Measurements from ENCODE around the gene HABP4. TPM values are rescaled to one million over a fixed set of nuclear protein-coding genes. Genes with fewer than 3 reads are reported as not detected.

HABP4 gene
- total RNA-seq, 4 donors from 2014 or later = 0.80 to 12.4 (median 2.7) TPM

GRCh38 chr9:96483197-96483596 is 33.2 kb downstream of the HABP4 start:
- no peaks in the 10 kb centered on the region for H3K9me3 ChIP-seq
- 95 to 96% methylated on average over 4 of the region's 4 CpGs for WGBS, 2 donors
- intact Hi-C loops (cut with DNase I) = no loop called here
- H3K27ac ChIP-seq = no peak overlapping the region
- DNase-seq = no peak
- no peak for TF ChIP-seq CTCF (IDR thresholded peaks at IDR 0.05)
- TF ChIP-seq POLR2A (IDR thresholded peaks at IDR 0.05) = no peak
- H3K36me3 ChIP-seq = peaks cover 0 to 18% (median 0%) of the 10 kb centered on the region in 3 donors
- H3K27me3 ChIP-seq = no peaks in the 10 kb centered on the region
- peaks cover 0 to 28% (median 27%) of the 10 kb centered on the region in 3 donors for H3K4me1 ChIP-seq
- H3K4me3 ChIP-seq = no peak overlapping the region

- peaks cover 0 to 25% (median 0%) of the 10 kb centered on the region in 3 donors for H3K36me3 ChIP-seq
- WGBS, 2 donors = 39 to 65% methylated on average over 3 of the region's 3 CpGs
- intact Hi-C loops (cut with DNase I) = no loop called here
- TF ChIP-seq POLR2A (IDR thresholded peaks at IDR 0.05) (no peak), CTCF (IDR thresholded peaks at IDR 0.05) (no peak)
- H3K27ac ChIP-seq = no peak overlapping the region
- H3K4me1 ChIP-seq = peaks cover 0 to 29% (median 28%) of the 10 kb centered on the region in 3 donors
- no peak for DNase-seq
- no peaks in the 10 kb centered on the region for H3K27me3 ChIP-seq
- no peaks in the 10 kb centered on the region for H3K9me3 ChIP-seq
- H3K4me3 ChIP-seq = no peak overlapping the region
Observed at GRCh38 chr9:96483733-96484390, 33.9 kb downstream of the HABP4 start.

- H3K4me1 ChIP-seq = peaks cover 0 to 29% (median 28%) of the 10 kb centered on the region in 3 donors
- H3K9me3 ChIP-seq = no peaks in the 10 kb centered on the region
- H3K27me3 ChIP-seq = no peaks in the 10 kb centered on the region
- WGBS, 2 donors = 68 to 81% methylated on average over 4 of the region's 4 CpGs
- peaks cover 0 to 32% (median 0%) of the 10 kb centered on the region in 3 donors for H3K36me3 ChIP-seq
- no peak for DNase-seq
- no peak for TF ChIP-seq CTCF (IDR thresholded peaks at IDR 0.05)
- no peak for TF ChIP-seq POLR2A (IDR thresholded peaks at IDR 0.05)
- intact Hi-C loops (cut with DNase I) = no loop called here
- H3K4me3 ChIP-seq = no peak overlapping the region
- no peak overlapping the region for H3K27ac ChIP-seq
Observed at GRCh38 chr9:96484521-96484931, 34.6 kb downstream of the HABP4 start.

GRCh38 chr9:96485280-96485679 is 35.3 kb downstream of the HABP4 start:
- Histone ChIP-seq H3K27me3 (no peaks in the 10 kb centered on the region), H3K27ac (peak overlapping the region in 2 of 4 donors; percentile 66 to 73), H3K36me3 (peaks cover 0 to 39% (median 0%) of the 10 kb centered on the region in 3 donors), H3K4me1 (peaks cover 0 to 29% (median 28%) of the 10 kb centered on the region in 3 donors), H3K4me3 (no peak overlapping the region), H3K9me3 (no peaks in the 10 kb centered on the region)
- intact Hi-C loops (cut with DNase I) = no loop called here
- no peak for DNase-seq
- WGBS, 2 donors = 85 to 91% methylated on average over 13 to 16 of the region's 16 CpGs
- no peak for TF ChIP-seq CTCF (IDR thresholded peaks at IDR 0.05)
- TF ChIP-seq POLR2A (IDR thresholded peaks at IDR 0.05) = no peak

GRCh38 chr9:96486386-96487028 is 36.5 kb downstream of the HABP4 start:
- no peak for DNase-seq
- 52 to 59% methylated on average over 7 of the region's 7 CpGs for WGBS, 2 donors
- Histone ChIP-seq H3K4me3 (no peak overlapping the region), H3K36me3 (peaks cover 0 to 51% (median 0%) of the 10 kb centered on the region in 3 donors), H3K27me3 (no peaks in the 10 kb centered on the region), H3K9me3 (no peaks in the 10 kb centered on the region), H3K4me1 (peaks cover 0 to 29% (median 28%) of the 10 kb centered on the region in 3 donors), H3K27ac (peak overlapping the region; percentile 27 to 87 (median 69))
- TF ChIP-seq CTCF (IDR thresholded peaks at IDR 0.05) (no peak), POLR2A (IDR thresholded peaks at IDR 0.05) (no peak)
- intact Hi-C loops (cut with DNase I) = no loop called here

Measured in esophagus squamous epithelium (tissue), 5 donors.